A549 treated with AZD9567 at 1 μM for 4 hours (cell line): ENCODE results near the gene BCKDK. TPM values are rescaled to one million over a fixed set of nuclear protein-coding genes. Genes with fewer than 3 reads are reported as not detected.

Source experiments
- total RNA-seq: library from RNA; stranded (reverse); fragments of 200-300 nt; extraction: Qiagen RNA extraction; gene quantifications from 5 replicates; pipeline ENCODE4 v1.2.3, GENCODE V29; 2022; ENCODE audit not compliant: insufficient read depth

Gene BCKDK
- 35.0 to 53.3 TPM (median 49.3 TPM) in 5 replicates for total RNA-seq

GRCh38 chr16:31108035-31108793, at the start of gene BCKDK:
Gene BCKDK (plus strand): TSS chr16:31108386. CDS start chr16:31109224, 838 bp downstream.

GRCh38 chr16:31073970-31074813, 34.0 kb upstream of the BCKDK start, which contains the start of the genes ZNF646 and ZNF668:
Gene ZNF646 (plus strand): TSS chr16:31074422. CDS start chr16:31076325, 1,903 bp downstream.
Gene ZNF668 (minus strand): TSS chr16:31074240. CDS start chr16:31064459, 9,781 bp downstream.

GRCh38 chr16:31088459-31089183, 19.6 kb upstream of the BCKDK start, which contains the start of gene PRSS53:
Gene PRSS53 (minus strand): TSS chr16:31088943. CDS start chr16:31088809, 134 bp downstream.

DNA sequence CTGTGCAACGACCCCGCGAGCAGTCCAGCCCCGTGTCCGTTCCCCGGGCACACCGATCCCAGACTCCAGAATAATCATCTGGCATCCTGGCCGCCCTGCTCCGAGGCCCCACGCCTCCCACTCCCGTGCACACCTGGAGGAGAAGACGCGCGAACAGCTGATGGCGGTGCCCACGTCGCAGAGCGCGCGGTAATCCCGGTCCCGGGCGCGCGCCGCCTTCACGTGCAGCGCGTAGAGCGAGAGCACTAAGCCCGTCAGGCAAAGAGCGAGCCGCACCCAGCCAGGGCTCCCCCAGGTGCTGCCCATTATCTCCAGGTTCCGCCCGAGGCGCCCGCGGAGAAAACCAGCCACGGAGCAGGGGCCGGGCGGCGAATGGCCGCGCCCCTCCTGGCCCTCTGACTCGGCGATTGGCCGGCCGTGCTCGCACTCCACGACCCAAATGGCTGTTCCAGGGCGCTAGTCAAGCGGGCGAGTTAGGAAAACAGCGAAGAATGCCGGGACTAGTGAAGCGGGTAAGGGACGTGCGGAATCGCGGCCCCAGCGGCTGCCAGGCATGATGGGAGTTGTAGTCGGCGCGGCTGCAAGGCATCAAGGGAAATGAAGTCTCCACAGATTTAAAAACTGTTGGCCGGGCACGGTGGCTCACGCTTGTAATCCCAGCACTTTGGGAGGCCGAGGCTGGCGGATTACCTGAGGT, 13.6 kb upstream of the BCKDK start, which contains the start of gene VKORC1:
VKORC1 (minus strand) TSS at position 374 of the 697 bp plus-strand sequence; CDS start at position 306, 68 bp downstream.

DNA sequence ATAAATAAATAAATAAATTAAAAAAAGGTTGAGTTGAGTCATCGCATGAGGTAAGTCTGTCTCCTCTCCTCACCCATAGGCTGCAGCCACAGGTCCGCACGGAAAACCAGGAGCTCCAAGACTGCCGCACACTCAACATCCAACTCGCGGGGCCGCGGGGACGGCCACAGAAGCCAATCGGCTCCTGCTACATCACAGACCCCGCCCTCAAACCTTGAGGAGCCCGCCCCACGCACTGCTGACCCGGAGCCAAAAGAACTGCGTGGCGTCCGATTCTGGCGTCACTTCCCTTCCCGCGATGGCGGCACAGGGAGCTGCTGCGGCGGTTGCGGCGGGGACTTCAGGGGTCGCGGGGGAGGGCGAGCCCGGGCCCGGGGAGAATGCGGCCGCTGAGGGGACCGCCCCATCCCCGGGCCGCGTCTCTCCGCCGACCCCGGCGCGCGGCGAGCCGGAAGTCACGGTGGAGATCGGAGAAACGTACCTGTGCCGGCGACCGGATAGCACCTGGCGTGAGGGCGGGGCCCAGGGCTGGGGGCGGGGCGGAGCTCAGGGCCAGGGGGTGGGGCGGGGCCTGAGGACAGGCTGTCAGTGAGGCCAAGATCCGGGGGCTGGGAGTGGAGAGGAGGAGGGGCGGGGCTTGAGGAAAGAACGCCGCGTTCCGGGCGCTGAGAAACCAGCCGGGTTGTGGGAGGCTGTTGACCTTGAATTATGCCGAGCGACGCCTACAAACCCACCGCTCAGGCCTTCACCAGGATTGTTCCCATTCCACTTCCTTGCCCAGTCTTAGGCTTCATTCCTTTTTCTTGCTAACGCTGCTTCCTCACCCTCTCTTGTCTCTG, 9.4 kb downstream of the BCKDK start, which contains the start of gene KAT8:
KAT8 (plus strand) TSS at position 281 of the 839 bp plus-strand sequence; CDS start at position 299, 18 bp downstream.

DNA sequence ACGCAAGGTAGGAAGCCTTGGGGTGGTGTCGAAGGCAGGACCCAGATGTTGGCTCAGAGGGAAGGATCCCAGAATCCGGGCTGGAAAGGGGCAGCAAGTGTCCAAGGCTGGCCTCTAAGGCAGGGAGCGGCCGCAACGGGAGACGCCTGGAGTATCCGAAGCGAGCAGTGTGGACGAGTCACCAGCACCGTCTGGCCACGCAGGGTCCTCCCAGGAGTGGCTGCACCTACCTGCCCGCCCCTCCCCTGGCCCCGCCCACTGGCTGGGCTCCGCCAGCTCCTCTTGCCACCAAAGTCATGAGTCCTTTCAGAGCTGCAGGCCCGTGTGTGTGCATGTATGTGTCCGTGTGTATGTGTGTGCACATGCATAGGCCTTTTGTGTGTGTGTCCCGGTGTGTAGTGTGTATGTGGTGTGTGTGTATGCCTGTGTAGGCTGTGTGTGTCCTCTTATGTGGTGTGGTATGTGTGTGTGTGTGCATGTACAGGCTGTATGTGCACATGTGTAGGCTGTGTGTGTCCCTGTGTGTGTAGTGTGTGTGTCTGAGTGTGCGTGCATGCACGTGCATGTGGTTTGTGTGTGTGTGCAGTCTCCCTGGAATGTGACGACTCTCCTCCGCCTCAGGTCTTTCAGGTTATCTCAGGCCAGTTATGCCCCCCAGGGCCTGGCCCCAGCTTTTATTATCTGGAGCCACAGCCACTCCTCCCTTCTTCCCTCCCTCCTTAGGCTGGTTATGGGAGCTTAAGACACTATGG, 27.5 kb downstream of the BCKDK start, which contains the start of gene PRSS8:
PRSS8 (minus strand) TSS at position 193 of the 752 bp plus-strand sequence. CDS start 229 bp downstream, outside the sequence.

GRCh38 chr16:31149894-31150890, 42.0 kb downstream of the BCKDK start, which contains the start of gene PRSS36:
Gene PRSS36 (minus strand): TSS chr16:31150066. CDS start chr16:31150035, 31 bp downstream.

Other genes with a start within 250 kb of the BCKDK start
- gene BCL7C, start 214.3 kb upstream of the BCKDK start, total RNA-seq: 22.9 to 40.5 TPM (median 37.8 TPM) in 5 replicates
- gene CTF1, start 211.8 kb upstream of the BCKDK start, total RNA-seq: 0.20 to 0.28 TPM (median 0.24 TPM) in 4 of 5 replicates, not detected in the other
- gene FBXL19, start 184.8 kb upstream of the BCKDK start, total RNA-seq: 14.3 to 18.2 TPM (median 15.7 TPM) in 5 replicates
- gene ORAI3, start 159.3 kb upstream of the BCKDK start, total RNA-seq: 5.9 to 14.1 TPM (median 13.6 TPM) in 5 replicates
- gene SETD1A, start 150.6 kb upstream of the BCKDK start, total RNA-seq: 16.6 to 21.1 TPM (median 20.3 TPM) in 5 replicates
- gene HSD3B7, start 123.2 kb upstream of the BCKDK start, total RNA-seq: 11.6 to 13.5 TPM (median 13.2 TPM) in 5 replicates
- 1.4 to 3.9 TPM (median 1.5 TPM) in 5 replicates for gene STX1B, start 97.7 kb upstream of the BCKDK start, total RNA-seq
- gene STX4, start 74.8 kb upstream of the BCKDK start, total RNA-seq: 37.6 to 67.5 TPM (median 65.2 TPM) in 5 replicates
- 12.2 to 17.9 TPM (median 12.8 TPM) in 5 replicates for gene ZNF668, start 34.1 kb upstream of the BCKDK start, total RNA-seq
- gene ZNF646, start 34.0 kb upstream of the BCKDK start, total RNA-seq: 8.1 to 11.5 TPM (median 10.2 TPM) in 5 replicates
- gene PRSS53, start 19.4 kb upstream of the BCKDK start, total RNA-seq: 1.4 to 2.7 TPM (median 1.9 TPM) in 5 replicates
- gene VKORC1, start 13.6 kb upstream of the BCKDK start, total RNA-seq: 123 to 147 TPM (median 143 TPM) in 5 replicates
- gene KAT8, start 9.3 kb downstream of the BCKDK start, total RNA-seq: 31.2 to 51.7 TPM (median 46.9 TPM) in 5 replicates
- gene PRSS8, start 27.3 kb downstream of the BCKDK start, total RNA-seq: 0.52 to 0.95 TPM (median 0.65 TPM) in 4 of 5 replicates, not detected in the other
- gene PRSS36, start 41.7 kb downstream of the BCKDK start, total RNA-seq: 0.81 to 1.4 TPM (median 1.0 TPM) in 4 of 5 replicates, not detected in the other
- 554 to 620 TPM (median 559 TPM) in 5 replicates for gene FUS, start 71.8 kb downstream of the BCKDK start, total RNA-seq
- gene PYCARD, start 94.4 kb downstream of the BCKDK start, total RNA-seq: 23.4 to 38.1 TPM (median 33.0 TPM) in 5 replicates
- gene TRIM72, start 105.7 kb downstream of the BCKDK start, total RNA-seq: 0.05 to 0.10 TPM (median 0.05 TPM) in 4 of 5 replicates, not detected in the other
- gene PYDC1, start 108.7 kb downstream of the BCKDK start, total RNA-seq: not detected in 5 replicates
- 1.4 to 2.4 TPM (median 1.8 TPM) in 4 of 5 replicates, not detected in the other for gene ITGAM, start 151.6 kb downstream of the BCKDK start, total RNA-seq
- 0.85 to 1.7 TPM (median 1.3 TPM) in 4 of 5 replicates, not detected in the other for gene ITGAX, start 246.8 kb downstream of the BCKDK start, total RNA-seq